Fibroblast of mammary gland (primary cell): Measurements from ENCODE around the gene CENPP.

Experiments used
- DNase-seq: peaks from one replicate; pipeline ENCODE4 v3.0.0-alpha.2; 2010; ENCODE audit warnings: low read depth
- H3K4me3 ChIP-seq: 2 replicates; pipeline ENCODE4 v1.5.1; 2011; ENCODE audit warnings: low read depth, mild to moderate bottlenecking, low read length, moderate library complexity; ENCODE audit not compliant: control insufficient read depth
- CTCF ChIP-seq: conservative IDR thresholded peaks from 2 replicates; pipeline ENCODE4 v1.5.1; 2011; ENCODE audit warnings: low read depth, low read length, inconsistent platforms; ENCODE audit not compliant: control insufficient read depth, insufficient read depth

Gene CENPP

DNA sequence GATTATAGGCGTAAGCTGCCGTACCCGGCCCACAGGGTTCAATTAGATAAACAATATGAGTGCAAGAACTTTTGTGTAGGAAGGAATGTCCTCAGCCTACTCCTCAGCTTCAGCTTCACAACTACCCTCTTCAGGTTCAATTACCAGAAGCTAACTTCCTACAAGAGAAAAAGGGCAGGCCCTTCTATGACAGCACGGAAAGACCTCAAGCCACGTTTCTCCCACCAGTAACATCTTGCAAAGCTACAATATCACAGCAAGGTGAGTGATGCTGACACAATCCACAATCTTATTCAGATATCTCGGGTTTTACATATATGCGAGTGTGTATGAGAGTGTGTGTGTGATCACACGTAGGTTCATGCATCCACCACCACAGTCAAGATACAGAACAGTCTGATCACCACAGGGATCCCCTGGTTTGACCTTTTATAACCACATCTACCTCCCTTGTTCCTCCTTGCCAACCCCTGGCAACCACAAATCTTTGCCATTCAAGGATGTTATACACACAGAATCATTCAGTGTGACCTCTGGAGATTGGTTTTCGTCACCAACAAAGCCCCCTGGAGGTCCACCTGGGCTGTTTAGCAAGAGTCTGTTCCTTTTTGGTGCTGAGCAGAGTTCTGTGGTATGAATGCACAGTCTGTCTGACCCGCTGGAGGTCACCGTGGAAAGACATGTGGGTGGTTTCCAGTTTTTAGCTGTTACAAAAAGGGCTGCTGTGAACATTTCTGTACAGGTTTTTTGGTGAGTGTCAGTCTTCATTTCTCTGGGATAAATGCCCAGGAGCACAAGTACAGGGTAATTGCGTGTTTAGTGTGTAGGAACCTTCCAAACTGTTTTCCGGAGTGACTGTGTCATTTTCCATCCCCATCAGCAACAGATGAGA is 305.9 kb downstream of the CENPP start:
- H3K4me3 ChIP-seq = no peak overlapping the region
- no peak for DNase-seq
- TF ChIP-seq CTCF = no peak

DNA sequence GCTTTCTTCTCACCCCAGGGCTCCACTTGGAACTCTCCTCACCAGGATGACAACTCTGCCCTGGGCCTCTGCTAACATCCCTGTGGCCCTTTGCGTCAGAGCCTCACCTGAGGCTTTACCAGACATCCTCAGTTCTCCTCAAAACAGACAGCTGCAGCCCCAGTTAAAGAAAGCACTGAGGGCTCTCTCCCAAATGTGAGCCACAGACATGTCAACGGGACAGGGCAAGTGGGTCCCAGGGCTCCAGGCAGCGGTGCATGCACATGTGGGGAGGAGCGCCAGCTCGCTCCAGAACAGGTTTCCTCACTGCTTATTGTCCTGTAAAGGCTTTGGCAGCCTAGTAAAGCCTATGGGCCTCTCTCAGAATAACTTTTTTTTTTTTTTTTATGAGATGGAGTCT is 306.9 kb downstream of the CENPP start:
- no peak overlapping the region for H3K4me3 ChIP-seq
- no peak for TF ChIP-seq CTCF
- DNase-seq = no peak

- no peak for TF ChIP-seq CTCF
- no peak for DNase-seq
- H3K4me3 ChIP-seq = no peak overlapping the region
Observed at GRCh38 chr9:92633614-92634278, 308.0 kb downstream of the CENPP start.

DNA sequence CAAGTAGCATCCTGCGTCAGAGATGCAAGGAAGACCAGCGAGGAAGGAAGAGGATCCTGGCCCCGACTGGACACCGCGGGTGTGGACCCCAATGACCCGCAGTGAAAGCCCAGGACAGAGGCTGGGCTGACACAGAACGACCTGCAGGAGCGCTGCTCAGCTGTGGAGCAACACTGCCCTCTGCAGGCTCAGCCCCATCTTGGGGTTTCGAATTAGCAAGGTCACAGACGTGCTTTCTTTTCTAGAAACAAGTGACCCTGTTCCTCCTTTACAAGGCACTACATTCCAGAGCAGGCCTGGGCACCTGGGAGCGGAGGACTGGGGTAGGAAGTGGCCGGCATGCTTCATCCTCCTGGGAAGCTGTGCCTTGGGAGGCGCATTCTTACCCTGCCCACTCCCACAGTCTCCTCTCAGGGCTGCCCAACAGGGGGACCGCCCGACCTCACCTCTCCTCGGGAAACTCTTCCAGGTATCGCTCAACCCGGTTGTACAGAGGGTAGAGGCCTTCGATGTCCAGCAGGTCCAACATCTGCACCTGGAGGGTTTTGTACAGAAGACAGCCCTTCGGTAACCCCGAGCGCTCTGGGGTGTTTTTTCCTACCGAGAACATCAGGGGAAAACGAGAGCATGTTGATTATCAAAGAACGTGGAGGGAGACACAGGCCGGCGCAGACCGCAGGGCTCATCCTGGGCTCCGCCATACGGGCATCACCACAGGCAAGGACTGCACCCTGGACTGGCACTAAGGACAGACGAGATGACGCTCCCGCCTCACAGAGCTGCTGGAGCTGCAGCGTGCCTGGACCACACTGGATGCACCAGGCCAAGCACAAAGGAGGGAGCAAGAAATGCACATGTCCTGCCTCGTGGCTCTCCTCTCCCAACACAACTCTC is 309.2 kb downstream of the CENPP start:
- TF ChIP-seq CTCF = peak; percentile 99
- peak; percentile 78 for DNase-seq
- H3K4me3 ChIP-seq = no peak overlapping the region

DNA sequence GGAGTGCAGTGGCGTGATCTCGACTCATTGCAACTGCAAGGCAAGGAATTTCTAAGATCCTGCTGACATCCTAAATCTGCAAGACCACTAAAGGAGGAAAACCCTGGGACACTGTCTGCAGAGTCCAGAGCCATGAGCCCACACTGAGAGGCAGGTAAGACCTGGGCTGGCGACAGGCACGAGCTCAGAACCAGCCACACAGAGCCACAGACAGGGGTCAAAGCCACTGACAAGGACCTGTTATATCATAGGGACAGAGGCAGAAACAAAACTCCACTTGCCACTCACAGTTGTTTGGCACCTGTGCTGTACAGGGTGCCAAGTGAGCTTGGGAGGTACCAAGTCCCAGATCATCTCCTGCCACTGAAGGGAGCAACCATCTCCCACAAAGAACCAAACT is 310.0 kb downstream of the CENPP start:
- no peak for DNase-seq
- no peak overlapping the region for H3K4me3 ChIP-seq
- TF ChIP-seq CTCF = no peak

DNA sequence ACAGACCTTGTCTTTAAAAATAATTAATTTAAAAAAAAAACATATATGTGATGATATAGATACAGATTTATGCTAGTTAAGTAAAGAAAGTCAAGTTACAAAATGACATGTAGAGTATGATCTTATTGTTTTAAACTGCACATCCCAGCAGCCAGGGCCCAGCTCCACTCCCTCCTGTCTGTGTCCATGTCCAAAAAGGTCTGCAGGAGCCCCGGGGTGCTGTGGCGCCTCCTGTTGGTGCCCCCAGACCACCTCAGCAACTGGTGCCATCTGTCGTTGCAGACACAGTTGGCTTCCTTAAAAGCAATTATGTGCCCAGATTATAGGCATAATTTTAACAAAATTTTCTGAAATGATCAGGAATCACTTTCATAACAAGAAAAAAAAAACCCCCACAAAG is 310.9 kb downstream of the CENPP start:
- TF ChIP-seq CTCF = no peak
- no peak for DNase-seq
- no peak overlapping the region for H3K4me3 ChIP-seq
